ENCODE data around the gene ATXN2L. TPM values are rescaled to one million over a fixed set of nuclear protein-coding genes. Genes with fewer than 3 reads are reported as not detected.

Gene ATXN2L
- total RNA-seq, 1 experiment from 2014 or later: 44.6 TPM

DNA sequence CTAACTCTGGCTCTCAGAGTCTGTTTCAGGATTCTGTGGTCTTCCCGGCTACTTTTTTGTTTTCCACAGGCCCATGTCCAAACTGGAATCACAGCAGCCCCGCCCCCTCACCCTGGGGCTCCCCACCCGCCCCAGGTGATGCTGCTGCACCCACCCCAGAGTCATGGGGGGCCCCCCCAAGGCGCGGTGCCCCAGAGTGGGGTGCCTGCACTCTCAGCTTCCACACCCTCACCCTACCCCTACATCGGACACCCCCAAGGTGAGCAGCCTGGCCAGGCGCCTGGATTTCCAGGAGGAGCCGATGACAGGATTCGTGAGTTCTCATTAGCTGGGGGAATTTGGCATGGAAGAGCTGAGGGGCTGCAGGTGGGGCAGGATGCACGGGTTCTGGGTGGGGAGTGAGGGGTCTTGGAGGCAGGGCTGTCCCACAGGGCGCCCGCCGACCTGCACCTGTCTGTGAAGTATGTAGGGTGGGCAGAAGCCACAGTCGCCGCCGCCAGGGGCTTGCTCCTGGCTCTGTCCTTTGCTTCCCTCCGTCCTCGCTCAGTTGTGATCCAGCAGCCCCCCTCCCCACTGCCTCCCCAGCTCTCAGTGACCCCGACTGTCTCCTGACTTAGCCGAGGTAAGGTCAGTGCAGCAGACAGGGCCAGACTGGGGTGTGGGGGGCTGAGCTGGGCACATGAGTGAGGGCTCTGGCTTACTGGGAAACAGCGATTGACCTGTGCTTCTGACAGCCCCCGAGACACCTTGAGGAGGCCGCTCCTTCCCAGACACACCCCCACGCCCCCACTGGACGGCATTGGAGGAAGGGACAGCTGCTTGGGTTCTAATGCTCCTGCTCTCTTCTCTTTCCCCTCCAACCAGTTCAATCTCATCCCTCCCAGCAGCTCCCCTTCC is 13.3 kb downstream of the ATXN2L start:
- in situ Hi-C loops (cut with HindIII; ENCODE audit: low sequenced_read_pairs): no loop called here
- no peak for DNase-seq (ENCODE audit: low spot score)

DNA sequence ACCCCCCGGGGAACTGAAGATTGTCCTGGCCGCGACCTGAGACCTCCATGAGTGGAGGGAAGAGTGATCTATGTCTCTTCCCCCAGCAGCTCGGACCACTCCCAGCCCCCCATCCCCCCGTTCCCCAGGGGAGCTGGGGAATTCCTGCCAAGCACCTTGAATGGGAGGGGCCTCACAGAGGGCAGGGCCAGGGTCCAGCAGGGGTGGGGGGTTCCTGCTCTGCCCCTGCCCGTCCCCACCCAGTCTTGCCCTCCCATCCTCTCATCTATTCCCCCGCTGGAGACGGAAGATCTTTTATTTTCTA is 13.9 kb downstream of the ATXN2L start:
- DNase-seq (ENCODE audit: low spot score): no peak
- in situ Hi-C loops (cut with HindIII; ENCODE audit: low sequenced_read_pairs): no loop called here

GRCh38 chr16:28837672-28838557 is 15.1 kb downstream of the ATXN2L start:
- no peak for DNase-seq (ENCODE audit: low spot score)
- in situ Hi-C loops (cut with HindIII; ENCODE audit: low sequenced_read_pairs): no loop called here

DNA sequence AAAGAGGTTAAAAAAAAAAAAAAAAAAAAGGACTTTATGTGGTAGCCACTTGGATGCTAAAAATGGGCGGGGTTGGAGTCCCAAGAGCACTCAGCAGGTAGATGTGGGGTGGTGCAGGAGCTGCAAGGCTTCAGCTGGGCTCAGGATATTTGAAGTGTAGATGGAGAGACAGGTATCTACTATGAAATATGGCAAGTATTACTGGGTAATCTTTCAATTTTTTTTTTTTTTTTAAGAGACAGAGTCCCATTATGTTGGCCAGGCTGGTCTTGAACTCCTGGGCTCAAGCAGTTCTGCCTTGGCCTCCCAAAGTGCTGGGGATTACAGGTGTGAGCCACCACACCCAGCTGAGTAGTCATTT is 15.7 kb downstream of the ATXN2L start:
- DNase-seq (ENCODE audit: low spot score): no peak
- in situ Hi-C loops (cut with HindIII; ENCODE audit: low sequenced_read_pairs): no loop called here

DNA sequence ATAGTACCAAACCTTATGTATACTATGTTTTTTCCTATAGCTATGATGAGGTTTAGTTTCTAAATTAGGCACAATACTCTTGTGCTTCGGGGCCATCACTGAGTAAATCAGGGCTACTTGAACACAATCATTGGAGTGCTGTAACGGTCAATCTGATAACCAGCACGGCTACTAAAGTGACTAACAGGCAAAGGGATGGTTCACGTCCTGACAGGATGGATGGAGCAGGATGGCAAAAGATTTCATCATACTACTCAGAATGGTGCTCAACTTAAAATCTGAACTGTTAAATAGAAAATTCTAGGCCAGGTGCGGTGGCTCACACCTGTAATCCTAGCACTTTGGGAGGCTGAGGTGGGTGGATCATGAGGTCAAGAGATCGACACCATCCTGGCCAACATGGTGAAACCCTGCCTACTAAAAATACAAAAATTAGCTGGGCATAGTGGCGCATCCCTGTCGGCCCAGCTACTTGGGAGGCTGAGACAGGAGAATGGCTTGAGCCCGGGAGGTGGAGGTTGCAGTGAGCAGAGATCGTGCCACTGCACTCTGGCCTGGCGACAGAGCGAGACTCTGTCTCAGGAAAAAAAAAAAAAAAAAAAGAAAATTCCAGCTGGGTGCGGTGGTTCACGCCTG is 16.3 kb downstream of the ATXN2L start:
- in situ Hi-C loops (cut with HindIII; ENCODE audit: low sequenced_read_pairs): no loop called here
- DNase-seq (ENCODE audit: low spot score): no peak

- in situ Hi-C loops (cut with HindIII; ENCODE audit: low sequenced_read_pairs): no loop called here
- no peak for DNase-seq (ENCODE audit: low spot score)
Observed at GRCh38 chr16:28839899-28840298, 17.1 kb downstream of the ATXN2L start.

- DNase-seq (ENCODE audit: low spot score): no peak
- in situ Hi-C loops (cut with HindIII; ENCODE audit: low sequenced_read_pairs): no loop called here
Observed at GRCh38 chr16:28842696-28843095, 19.9 kb downstream of the ATXN2L start.

DNA sequence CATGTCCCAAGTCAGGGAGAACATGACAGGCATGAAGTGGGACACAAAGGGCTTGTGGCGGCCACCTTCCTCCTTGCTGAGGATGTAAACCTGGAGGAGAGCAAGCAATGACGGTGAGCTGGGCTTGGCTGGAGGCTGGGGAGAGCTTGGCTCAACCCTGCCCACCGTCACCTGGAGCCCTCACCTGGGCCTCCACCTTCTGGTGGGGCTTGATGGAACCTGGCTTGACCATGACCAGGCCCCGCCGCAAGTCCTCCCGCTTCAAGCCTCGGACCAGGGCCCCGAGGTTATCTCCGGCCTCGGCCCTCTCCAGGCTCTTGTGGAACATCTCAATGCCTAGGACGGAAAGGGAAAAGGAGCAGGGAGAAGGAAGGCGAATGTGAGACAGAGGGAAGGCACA is 21.0 kb downstream of the ATXN2L start:
- in situ Hi-C loops (cut with HindIII; ENCODE audit: low sequenced_read_pairs): no loop called here
- DNase-seq (ENCODE audit: low spot score): no peak

DNA sequence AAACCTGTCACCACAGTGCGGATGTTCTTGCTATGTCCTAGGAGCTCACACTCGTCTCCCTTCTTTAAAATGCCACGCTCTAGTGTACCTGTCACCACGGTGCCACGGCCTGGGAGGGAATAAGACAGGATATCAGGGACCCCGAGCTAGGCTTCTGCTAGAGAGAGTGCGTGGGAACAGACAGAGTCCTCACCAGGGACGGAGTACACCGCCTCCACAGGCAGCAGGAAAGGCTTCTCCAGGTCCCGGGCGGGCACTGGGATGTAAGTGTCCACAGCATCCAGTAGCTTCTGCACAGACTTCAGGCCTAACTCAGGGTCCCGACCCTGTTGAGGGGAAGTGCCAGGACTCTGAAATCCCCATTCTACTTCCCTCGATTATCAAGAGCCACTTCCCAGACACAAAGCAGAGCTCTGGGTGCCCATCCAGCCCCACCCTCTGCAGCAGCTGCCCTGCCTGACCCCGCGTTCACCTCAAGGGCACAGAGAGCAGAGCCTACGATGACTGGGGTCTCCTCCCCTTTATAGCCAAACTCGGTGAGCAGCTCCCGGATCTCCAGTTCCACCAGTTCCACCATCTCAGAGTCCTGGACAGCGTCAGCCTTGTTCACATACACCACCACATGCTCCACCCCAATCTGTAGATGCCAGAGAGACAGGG is 21.6 kb downstream of the ATXN2L start:
- no peak for DNase-seq (ENCODE audit: low spot score)
- in situ Hi-C loops (cut with HindIII; ENCODE audit: low sequenced_read_pairs): no loop called here

- in situ Hi-C loops (cut with HindIII; ENCODE audit: low sequenced_read_pairs): no loop called here
- DNase-seq (ENCODE audit: low spot score): peak; percentile 39
Observed at GRCh38 chr16:28845293-28845692, 22.5 kb downstream of the ATXN2L start.

- no peak for DNase-seq (ENCODE audit: low spot score)
- in situ Hi-C loops (cut with HindIII; ENCODE audit: low sequenced_read_pairs): no loop called here
Observed at GRCh38 chr16:28845761-28846079, 22.9 kb downstream of the ATXN2L start.

- DNase-seq (ENCODE audit: low spot score): peak; percentile 100
- in situ Hi-C loops (cut with HindIII; ENCODE audit: low sequenced_read_pairs): no loop called here
Observed at GRCh38 chr16:28846080-28846932, 23.5 kb downstream of the ATXN2L start, which contains the start of gene TUFM. TUFM (minus strand) TSS chr16:28846348; CDS start chr16:28846269, 79 bp downstream.

- no peak for DNase-seq (ENCODE audit: low spot score)
- in situ Hi-C loops (cut with HindIII; ENCODE audit: low sequenced_read_pairs): no loop called here
Observed at GRCh38 chr16:28846933-28847273, 24.1 kb downstream of the ATXN2L start.

GRCh38 chr16:28858421-28858820 is 35.6 kb downstream of the ATXN2L start:
- in situ Hi-C loops (cut with HindIII; ENCODE audit: low sequenced_read_pairs): no loop called here
- no peak for DNase-seq (ENCODE audit: low spot score)

DNA sequence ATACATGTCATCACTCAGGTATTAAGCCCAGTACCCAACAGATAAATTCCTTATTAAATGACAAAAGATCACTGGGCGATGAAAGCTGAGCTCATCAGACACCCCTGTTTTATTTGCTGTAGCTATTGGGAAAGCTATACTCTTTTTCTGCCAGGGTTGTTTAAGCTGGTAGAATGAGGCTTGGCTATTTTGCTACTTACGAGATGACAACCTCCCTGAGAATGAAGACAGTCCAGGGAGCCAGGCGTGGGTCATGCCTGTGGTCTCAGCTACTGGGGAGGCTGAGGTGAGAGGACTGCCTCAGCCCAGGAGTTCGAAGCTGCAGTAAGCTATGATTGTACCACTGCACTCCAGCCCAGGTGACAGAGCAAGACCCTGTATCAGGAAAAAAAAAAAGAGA is 36.5 kb downstream of the ATXN2L start:
- in situ Hi-C loops (cut with HindIII; ENCODE audit: low sequenced_read_pairs): no loop called here
- DNase-seq (ENCODE audit: low spot score): no peak

DNA sequence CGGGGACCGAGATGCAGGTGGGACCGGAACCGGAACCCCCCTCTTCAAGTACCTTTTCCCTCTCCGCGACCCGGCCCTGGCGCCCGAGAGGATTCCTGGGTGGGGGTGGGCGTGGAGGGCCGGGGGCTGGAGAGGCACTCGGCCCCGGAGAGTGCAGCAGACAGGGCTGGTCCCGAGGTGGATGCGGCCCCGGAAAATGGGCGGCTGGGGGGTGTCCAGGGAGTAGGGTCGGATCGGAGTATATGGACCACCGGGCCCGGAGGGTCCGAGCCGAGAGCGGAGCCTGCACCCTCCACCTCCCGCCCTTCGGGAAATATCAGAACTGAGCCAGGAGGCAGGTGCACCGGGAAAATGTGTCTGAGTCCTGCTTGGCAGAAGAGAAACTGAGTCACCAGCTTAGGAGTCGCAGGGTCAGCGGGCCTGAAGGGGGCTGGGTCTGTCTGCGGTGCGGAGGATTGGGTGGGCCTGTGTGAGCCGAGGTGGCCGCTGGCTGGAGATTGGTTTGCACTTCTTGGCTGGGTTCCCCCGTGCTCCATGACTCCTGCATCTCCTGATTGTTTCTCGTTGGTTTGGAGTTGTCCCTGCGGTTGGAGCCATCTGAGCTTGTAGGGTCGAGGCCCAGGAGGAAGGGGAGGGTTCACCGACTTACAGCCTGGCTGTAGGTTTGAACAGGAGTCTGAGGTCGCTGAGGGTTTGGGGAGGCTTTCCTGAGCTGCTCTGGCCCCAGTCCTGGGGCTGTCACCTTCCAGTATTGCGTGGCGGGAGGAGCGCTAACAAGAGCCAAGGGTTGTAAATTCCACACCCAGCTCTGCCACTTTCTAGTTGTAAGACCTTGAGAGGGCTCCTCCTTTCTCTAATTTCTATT is 41.4 kb downstream of the ATXN2L start:
- in situ Hi-C loops (cut with HindIII; ENCODE audit: low sequenced_read_pairs): no loop called here
- peak; percentile 37 for DNase-seq (ENCODE audit: low spot score)

DNA sequence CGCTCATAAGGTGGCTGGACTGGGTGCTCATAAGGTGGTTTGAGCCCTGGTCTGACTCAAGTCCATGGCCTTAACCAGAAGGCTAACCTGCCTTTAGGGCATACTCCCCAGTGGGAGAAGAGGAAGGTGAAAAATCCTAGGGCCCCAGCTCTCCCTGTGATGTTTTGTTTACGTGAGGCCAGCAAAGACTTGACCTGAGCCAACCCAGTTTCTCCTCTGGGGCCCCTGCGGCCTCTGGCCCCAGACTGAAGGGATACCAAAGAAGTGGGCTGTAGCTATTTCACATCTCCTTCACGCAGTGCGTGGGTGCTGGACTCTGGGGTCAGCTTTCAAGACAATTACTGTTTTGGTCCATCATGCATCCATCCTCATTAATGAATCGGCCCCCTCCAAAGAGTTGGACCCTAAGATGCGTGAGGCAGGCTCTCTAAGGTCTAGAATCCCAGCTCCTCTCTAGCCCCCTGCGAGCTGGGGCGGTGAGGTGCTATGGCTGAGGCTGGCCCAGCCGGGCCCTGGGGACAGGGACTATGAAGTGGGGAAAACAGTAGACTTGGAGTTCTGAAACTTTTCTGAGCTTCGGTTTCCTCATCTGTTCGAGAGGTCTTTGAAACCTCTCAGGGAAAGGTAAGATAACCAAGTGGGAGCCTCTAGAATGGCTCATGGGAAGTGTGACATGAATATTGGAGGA is 42.3 kb downstream of the ATXN2L start:
- in situ Hi-C loops (cut with HindIII; ENCODE audit: low sequenced_read_pairs): no loop called here
- no peak for DNase-seq (ENCODE audit: low spot score)

Data from G401 (cell line).